HG03108 (cell line): ENCODE data around the gene MPZL1.
"Not testable (repeated sequence)": the region's sequence is repeated elsewhere in the genome, so short reads cannot be mapped to it uniquely, and the experiment has no call there.

ENCODE experiments used
- ATAC-seq: cut with Tn5 transposase; IDR thresholded peaks from one replicate; pipeline ENCODE4 v1.9.1; 2021; ENCODE audit warnings: moderate library complexity; ENCODE audit not compliant: unreplicated experiment

Gene MPZL1

GRCh38 chr1:167718914-167719691 lies 2.7 kb upstream of the MPZL1 start:
- ATAC-seq = no peak

- not testable (repeated sequence) for ATAC-seq
Measured at GRCh38 chr1:167719715-167720421, 1.9 kb upstream of the MPZL1 start.

GRCh38 chr1:167720965-167721616 lies 691 bp upstream of the MPZL1 start:
- ATAC-seq = no peak

GRCh38 chr1:167722152-167722869 lies 529 bp downstream of the MPZL1 start:
- peak; percentile 18 for ATAC-seq

GRCh38 chr1:167722870-167723251 lies 1.1 kb downstream of the MPZL1 start:
- ATAC-seq = no peak

GRCh38 chr1:167723707-167724323 lies 2.0 kb downstream of the MPZL1 start:
- no peak for ATAC-seq

- ATAC-seq = no peak
Measured at GRCh38 chr1:167726008-167726407, 4.2 kb downstream of the MPZL1 start.

GRCh38 chr1:167728818-167729410 lies 7.1 kb downstream of the MPZL1 start:
- no peak for ATAC-seq

- no peak for ATAC-seq
Measured at GRCh38 chr1:167734227-167734626, 12.4 kb downstream of the MPZL1 start.

GRCh38 chr1:167734841-167735240 lies 13.1 kb downstream of the MPZL1 start:
- no peak for ATAC-seq

- no peak for ATAC-seq
Measured at GRCh38 chr1:167737169-167737568, 15.4 kb downstream of the MPZL1 start.

- no peak for ATAC-seq
Measured at GRCh38 chr1:167738158-167738557, 16.4 kb downstream of the MPZL1 start.

GRCh38 chr1:167739752-167740151 lies 18.0 kb downstream of the MPZL1 start:
- no peak for ATAC-seq

- ATAC-seq = not testable (repeated sequence)
Measured at GRCh38 chr1:167741103-167741502, 19.3 kb downstream of the MPZL1 start.

GRCh38 chr1:167742392-167743057 lies 20.7 kb downstream of the MPZL1 start:
- ATAC-seq = not testable (repeated sequence)

GRCh38 chr1:167744901-167745300 lies 23.1 kb downstream of the MPZL1 start:
- ATAC-seq = no peak

- ATAC-seq = no peak
Measured at GRCh38 chr1:167746013-167746672, 24.4 kb downstream of the MPZL1 start.

- no peak for ATAC-seq
Measured at GRCh38 chr1:167746988-167747655, 25.3 kb downstream of the MPZL1 start.

- ATAC-seq = no peak
Measured at GRCh38 chr1:167747988-167748387, 26.2 kb downstream of the MPZL1 start.
